ENCODE measurements around the gene TREM1.

Gene TREM1

DNA sequence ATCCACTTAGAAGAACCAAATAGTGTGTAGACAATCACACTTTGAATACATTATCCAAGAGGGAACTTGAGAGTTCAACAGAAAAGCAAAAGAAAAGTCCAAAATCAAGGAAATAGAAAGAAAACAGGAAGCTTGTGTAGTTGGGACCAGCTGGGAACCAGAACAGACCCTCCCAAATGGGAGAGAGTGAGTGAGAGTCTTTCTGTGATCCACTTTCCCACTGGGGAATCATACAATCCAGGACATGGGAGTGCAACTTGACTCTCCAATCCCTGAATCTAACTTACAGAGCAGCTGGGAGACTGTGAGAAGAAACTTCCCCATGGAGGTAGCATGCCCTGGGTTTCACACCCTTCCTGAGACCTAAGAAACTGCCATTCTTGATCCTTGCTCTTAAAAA lies 31.4 kb downstream of the TREM1 start:
- Histone ChIP-seq H3K4me3 (ENCODE audit: low read length, poor library complexity, severe bottlenecking) (no peak overlapping the region), H3K9ac (ENCODE audit: low read depth, low read length, poor library complexity, severe bottlenecking) (no peak overlapping the region), H3F3A (ENCODE audit: low read depth) (no peaks in the 10 kb centered on the region), H3K9me3 (ENCODE audit: insufficient read depth, low read depth, low read length) (no peaks in the 10 kb centered on the region), H3K4me1 (ENCODE audit: insufficient read depth, low read length, poor library complexity, severe bottlenecking) (peaks cover 27% of the 10 kb centered on the region), H3K27me3 (ENCODE audit: insufficient read depth, low read length, poor library complexity, severe bottlenecking) (no peaks in the 10 kb centered on the region), H3K79me2 (ENCODE audit: insufficient read depth, low read length) (no peaks in the 10 kb centered on the region), H4K20me1 (ENCODE audit: insufficient read depth, low read length, poor library complexity, severe bottlenecking) (no peaks in the 10 kb centered on the region), H2AFZ (ENCODE audit: low read length) (no peak overlapping the region), H3K36me3 (ENCODE audit: insufficient read depth, low read length) (no peaks in the 10 kb centered on the region), H3K4me2 (ENCODE audit: low read depth, low read length, poor library complexity, severe bottlenecking) (no peak overlapping the region), H3K9me2 (replicated peaks; ENCODE audit: low read depth, low read length) (no peaks in the 10 kb centered on the region)
- TF ChIP-seq CTCF (conservative IDR thresholded peaks at IDR 0.05; ENCODE audit: low read length) = no peak
- TF ChIP-seq EZH2phosphoT487 (IDR thresholded peaks at IDR 0.05; ENCODE audit: borderline replicate concordance) = no peak

DNA sequence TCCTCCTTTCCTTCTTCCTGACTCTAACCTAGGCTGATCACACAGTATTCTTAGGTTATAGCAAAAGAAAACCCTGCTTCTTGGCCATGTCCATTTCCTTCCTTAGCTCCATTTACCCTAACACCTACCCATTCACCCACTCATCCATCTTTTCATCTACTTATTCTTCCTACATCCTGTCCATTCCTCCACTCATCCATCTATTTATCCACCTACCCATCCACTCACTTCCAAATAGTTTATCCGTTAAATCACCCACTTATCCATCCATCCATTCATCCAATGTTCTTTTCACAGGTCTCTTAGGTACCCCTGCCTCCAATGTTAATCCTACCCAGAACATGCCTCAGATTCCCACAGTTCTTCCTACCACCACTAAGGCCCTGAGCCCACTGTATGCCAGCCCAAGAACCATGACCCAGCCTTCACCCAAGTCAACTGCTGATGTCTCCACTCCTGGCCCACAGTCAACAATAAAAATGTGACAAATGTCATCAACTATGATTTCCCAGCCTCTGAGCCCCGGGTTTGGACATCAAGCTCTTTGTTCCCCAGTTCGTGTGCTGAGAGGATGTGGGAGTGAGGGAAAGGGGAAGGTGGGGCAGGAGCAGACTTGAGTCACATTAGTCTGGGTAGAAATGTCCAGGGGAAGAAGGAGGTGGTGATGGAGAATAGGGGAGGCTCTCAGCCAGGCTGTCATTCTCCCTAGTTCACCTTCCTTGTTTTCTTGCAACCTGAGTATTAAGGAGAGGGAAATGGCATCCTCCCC lies 33.9 kb downstream of the TREM1 start:
- H3K4me3 ChIP-seq (ENCODE audit: low read length, poor library complexity, severe bottlenecking) = no peak overlapping the region
- no peaks in the 10 kb centered on the region for H4K20me1 ChIP-seq (ENCODE audit: insufficient read depth, low read length, poor library complexity, severe bottlenecking)
- H3K27me3 ChIP-seq (ENCODE audit: insufficient read depth, low read length, poor library complexity, severe bottlenecking) = no peaks in the 10 kb centered on the region
- no peak overlapping the region for H3K9ac ChIP-seq (ENCODE audit: low read depth, low read length, poor library complexity, severe bottlenecking)
- no peaks in the 10 kb centered on the region for H3K9me3 ChIP-seq (ENCODE audit: insufficient read depth, low read depth, low read length)
- H3K36me3 ChIP-seq (ENCODE audit: insufficient read depth, low read length) = no peaks in the 10 kb centered on the region
- H3K79me2 ChIP-seq (ENCODE audit: insufficient read depth, low read length) = no peaks in the 10 kb centered on the region
- no peak for TF ChIP-seq CTCF (conservative IDR thresholded peaks at IDR 0.05; ENCODE audit: low read length)
- no peak for TF ChIP-seq EZH2phosphoT487 (IDR thresholded peaks at IDR 0.05; ENCODE audit: borderline replicate concordance)
- peaks cover 32% of the 10 kb centered on the region for H3K4me1 ChIP-seq (ENCODE audit: insufficient read depth, low read length, poor library complexity, severe bottlenecking)
- H3F3A ChIP-seq (ENCODE audit: low read depth) = no peaks in the 10 kb centered on the region
- H2AFZ ChIP-seq (ENCODE audit: low read length) = no peak overlapping the region
- H3K4me2 ChIP-seq (ENCODE audit: low read depth, low read length, poor library complexity, severe bottlenecking) = no peak overlapping the region
- no peaks in the 10 kb centered on the region for H3K9me2 ChIP-seq (replicated peaks; ENCODE audit: low read depth, low read length)

DNA sequence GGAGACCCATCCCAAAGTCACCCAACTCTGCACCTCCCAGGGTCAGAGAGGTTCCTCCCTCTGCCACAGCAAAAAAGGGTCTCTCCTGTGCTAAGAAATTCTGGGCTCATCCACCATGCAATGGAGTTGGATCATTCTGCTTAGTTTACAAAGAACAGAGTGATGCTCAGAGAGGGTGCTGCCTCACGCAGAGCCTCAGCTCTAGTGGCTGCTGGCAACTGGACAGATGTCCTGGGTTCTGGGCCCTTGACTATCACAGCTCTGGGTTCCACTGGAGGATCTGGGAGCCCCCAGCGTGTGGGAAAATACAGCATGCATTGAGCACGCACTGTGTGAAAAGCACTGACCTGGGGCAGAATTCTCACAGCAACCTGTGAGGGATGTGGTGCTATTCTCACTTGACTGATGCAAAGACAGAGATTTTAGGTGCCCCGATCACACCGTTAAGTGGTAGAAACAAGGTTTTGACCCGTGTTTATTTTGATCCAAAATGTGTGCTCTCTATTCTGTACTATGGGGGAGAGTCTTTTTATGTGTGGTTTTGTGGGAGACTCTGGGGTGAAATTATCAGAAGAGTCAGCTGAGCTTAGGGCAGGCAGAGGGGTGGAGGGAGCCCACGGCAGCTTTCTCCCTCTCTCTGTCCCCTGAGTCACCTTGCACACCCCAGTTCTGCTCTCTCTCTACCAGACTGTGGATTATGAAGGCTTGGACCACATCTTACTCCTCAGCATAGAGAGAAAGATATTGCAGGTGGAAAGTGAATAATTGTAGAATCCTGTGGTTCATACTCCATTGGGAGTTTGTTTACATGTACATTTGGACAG lies 38.4 kb downstream of the TREM1 start:
- H3K4me3 ChIP-seq (ENCODE audit: low read length, poor library complexity, severe bottlenecking) = no peak overlapping the region
- no peaks in the 10 kb centered on the region for H3K9me3 ChIP-seq (ENCODE audit: insufficient read depth, low read depth, low read length)
- no peaks in the 10 kb centered on the region for H3F3A ChIP-seq (ENCODE audit: low read depth)
- no peaks in the 10 kb centered on the region for H3K9me2 ChIP-seq (replicated peaks; ENCODE audit: low read depth, low read length)
- no peaks in the 10 kb centered on the region for H3K36me3 ChIP-seq (ENCODE audit: insufficient read depth, low read length)
- H3K27me3 ChIP-seq (ENCODE audit: insufficient read depth, low read length, poor library complexity, severe bottlenecking) = no peaks in the 10 kb centered on the region
- H3K79me2 ChIP-seq (ENCODE audit: insufficient read depth, low read length) = no peaks in the 10 kb centered on the region
- no peak overlapping the region for H3K9ac ChIP-seq (ENCODE audit: low read depth, low read length, poor library complexity, severe bottlenecking)
- H3K4me1 ChIP-seq (ENCODE audit: insufficient read depth, low read length, poor library complexity, severe bottlenecking) = peaks cover 15% of the 10 kb centered on the region
- TF ChIP-seq EZH2phosphoT487 (IDR thresholded peaks at IDR 0.05; ENCODE audit: borderline replicate concordance) = no peak
- TF ChIP-seq CTCF (conservative IDR thresholded peaks at IDR 0.05; ENCODE audit: low read length) = no peak
- H3K4me2 ChIP-seq (ENCODE audit: low read depth, low read length, poor library complexity, severe bottlenecking) = no peak overlapping the region
- no peak overlapping the region for H2AFZ ChIP-seq (ENCODE audit: low read length)
- no peaks in the 10 kb centered on the region for H4K20me1 ChIP-seq (ENCODE audit: insufficient read depth, low read length, poor library complexity, severe bottlenecking)

Data from Loucy (cell line).